GM21515 (cell line): Measurements from ENCODE around the gene MYMX.
A peak's percentile ranks its signal among the peaks of the same experiment; 100 is the strongest.

Experiments used
- ATAC-seq: cut with Tn5 transposase; IDR thresholded peaks from one replicate; pipeline ENCODE4 v1.9.1; 2021; ENCODE audit not compliant: unreplicated experiment

The MYMX gene

DNA sequence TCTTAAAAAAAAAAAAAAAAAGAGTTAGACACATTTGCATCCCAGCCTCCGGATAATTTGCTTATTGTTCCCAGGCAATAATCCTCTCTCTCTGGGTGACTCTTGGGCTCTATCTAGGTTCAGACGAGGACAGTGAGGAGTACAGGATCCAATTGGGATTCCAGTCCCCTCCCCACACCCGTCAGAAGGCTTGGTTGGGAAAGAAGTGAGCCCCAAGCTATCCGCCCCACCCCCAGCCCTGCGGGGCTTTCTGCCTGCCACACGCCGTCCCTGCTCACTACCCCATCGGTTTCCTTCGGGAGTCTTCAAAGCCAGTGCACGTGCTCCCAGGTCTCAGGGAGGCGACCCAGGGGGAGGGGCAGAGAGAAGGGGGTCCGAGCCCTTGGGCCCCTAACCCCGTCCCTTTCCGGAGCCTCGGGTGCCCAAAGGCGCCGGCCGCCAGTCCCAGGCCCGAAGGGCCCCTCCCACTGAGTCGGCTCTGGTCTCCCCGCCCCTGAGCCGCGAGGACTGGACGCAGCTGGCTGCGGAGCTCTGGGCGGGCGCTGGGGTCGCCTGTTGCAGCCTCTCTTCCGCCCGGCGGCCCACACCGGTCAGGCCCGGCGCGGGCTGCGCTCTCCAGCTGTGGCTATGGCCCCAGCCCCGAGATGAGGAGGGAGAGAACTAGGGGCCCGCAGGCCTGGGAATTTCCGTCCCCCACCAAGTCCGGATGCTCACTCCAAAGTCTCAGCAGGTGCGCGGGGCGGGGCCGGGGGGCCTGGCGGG, 2.5 kb downstream of the MYMX start:
- peak; percentile 49 for ATAC-seq

DNA sequence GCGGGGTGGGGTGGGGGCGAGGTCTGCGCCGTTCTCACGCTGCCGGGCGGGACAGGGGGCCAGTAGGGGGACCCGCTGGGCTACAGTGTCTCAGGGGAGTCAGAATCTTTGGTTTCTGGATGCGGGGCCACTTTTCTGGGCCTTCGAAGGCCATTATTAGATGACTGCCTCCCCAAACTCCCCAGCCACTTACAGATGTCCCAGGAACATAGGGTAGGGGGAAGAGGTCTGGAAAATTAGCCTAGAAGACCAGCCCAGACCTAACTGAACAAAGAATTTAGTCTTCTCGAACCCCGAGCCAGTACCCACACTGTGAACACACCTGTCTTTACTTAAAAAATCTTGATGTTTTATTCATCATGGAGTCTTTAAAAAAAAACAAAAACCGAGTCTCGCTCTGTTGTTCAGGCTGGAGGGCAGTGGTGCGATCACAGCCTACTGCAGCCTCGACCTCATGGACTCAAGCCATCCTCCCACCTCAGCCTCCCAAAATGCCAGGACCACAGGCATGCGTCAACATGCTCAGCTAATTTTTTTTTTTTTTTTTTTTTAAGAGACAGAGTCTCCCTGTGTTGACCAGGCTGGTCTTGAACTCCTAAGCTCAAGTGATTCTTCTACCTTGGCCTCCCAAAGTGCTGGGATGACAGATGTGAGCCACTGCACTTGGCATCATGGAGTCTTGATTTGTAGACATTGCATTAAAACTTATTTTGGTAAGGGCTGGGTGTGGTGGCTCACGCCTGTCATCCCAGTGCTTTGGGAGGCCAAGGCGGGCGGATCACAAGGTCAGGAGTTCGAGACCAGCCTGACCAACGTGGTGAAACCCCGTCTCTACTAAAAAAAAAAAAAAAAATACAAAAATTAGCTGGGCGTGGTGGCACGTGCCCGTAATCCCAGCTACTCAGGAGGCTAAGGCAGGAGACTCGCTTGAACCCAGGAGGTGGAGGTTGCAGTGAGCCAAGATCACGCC, 3.4 kb downstream of the MYMX start:
- no peak for ATAC-seq

GRCh38 chr6:44220913-44221290, 4.2 kb downstream of the MYMX start:
- ATAC-seq = no peak

DNA sequence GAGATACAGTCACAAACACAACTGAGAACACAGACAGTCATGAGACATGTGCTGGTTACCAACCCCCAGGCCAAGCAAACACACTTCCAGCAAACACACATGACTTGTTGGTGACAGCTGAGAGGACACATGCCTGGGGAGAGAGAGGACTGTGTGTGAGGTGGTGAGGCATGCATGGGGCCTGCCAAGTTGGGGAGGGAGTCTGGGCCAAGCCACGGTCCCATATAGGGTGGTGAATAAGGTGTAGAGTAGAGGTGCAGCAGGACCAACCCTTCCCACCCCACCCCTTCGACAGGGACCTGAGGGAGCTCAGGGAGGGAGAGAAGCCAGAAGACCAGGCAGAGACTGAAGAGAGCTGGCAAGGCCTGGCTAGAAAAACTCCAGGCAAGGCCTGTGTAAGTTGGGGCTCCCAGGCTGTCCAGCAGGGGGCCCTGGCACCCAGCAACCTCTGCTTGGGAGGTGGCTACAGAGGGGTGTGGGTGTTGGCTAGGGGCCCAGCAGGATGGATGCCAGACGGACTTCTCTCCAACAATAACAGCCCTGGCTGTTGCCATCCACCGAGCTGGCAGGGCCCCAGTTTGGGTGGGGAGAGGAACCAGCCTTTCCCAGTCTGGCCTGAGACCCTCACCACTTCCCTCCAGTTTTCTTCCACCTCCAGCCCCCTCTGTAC, 4.7 kb downstream of the MYMX start:
- ATAC-seq = peak; percentile 43

GRCh38 chr6:44221961-44222335, 5.2 kb downstream of the MYMX start:
- ATAC-seq = no peak

DNA sequence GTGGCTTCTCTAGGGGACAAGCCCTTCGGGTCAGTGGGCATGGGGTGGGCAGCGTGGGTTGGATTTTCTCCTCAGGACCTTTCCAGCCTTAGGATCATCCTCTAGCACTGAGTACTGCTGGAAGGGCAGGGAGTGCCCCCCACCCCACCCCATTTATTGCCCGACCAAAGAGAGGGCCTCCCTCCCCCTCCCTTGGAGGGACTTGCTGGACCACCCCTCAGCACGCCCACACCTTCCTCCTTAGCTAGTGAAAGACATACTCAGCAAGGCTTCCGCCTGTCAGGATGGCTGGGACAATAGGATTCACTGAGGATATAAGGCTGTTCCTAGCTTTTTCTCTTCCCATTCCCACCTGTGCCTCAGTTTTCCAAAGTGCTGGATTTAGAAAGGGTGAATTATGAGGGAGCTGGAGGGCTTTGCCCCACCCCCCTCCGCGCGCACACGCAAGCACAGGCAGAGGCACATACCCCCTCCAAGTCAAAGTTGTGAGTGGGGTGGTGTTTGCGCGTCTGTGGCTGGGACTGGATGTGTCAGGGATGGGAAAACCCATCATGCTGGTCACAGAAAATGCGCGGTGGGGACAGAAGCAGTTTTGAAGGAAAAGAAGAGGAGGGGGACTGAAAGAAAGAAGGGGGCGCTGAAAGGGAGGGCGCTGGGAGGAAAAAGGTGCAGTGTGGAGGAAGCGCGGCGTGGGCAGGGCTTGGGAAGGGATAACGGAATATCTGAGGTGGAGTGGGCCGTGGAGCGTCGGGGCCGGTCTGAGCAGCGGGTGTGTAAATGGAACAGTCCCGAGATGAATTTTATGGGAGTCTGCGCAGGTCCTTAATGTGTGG, 6.0 kb downstream of the MYMX start:
- no peak for ATAC-seq

- no peak for ATAC-seq
Measured at GRCh38 chr6:44223319-44224028, 6.7 kb downstream of the MYMX start, which contains the start of gene SLC29A1. TSS of gene SLC29A1 (plus strand) at chr6:44223595. CDS start at chr6:44227314, 3,719 bp downstream.

- ATAC-seq = no peak
Measured at GRCh38 chr6:44224029-44224964, 7.6 kb downstream of the MYMX start.

DNA sequence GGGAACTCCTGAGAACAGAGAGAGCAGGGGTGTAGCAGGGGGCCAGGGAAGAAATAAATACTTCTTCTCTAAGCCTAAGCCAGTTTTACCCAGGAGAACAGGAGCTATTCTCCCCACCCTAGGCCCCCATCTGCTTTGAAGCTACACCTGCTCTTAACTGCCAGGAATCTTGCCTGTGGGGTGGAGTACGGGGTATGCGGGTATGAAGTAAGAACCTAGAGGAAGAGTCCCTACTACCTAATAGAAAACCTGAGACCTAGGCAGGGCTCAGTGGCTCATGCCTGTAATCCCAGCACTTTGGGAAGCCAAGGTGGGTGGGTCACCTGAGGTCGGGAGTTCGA, 8.2 kb downstream of the MYMX start:
- no peak for ATAC-seq

DNA sequence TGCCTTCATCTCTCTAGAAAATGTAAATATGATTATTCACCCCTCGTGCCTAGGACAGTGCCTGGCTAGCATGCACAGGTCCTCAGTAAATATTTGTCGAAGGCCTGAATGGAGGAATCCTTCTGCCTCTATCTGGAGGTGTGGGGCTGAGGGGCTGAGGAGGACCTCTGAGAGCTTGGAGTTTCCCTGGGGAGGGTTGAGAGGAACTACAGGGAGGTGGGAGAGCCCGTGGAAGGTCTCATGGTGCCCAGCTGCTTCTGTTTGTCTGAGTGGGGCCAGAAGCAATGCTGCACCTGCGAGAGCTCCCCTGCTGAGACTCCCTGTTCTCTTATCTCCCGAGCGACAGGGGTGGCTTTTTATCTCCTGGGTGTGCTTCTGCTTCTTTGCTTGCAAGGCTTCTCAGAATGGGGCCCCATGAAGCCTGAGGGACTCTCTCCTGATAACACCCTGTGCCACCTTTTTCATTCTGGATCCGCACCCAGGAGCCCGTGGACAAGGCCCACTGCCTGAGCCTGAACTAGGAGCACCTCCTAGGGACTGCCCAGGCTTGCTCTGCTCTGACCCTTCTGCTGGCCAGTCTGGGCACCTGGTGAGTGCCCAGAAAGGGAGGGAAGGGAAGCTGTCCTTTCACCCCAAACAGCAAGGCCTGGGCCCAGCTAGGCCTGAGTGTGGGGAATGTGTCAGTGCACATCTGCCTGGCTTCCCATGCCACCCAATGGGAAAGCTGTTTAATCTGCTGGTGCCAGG, 9.0 kb downstream of the MYMX start:
- ATAC-seq = no peak

DNA sequence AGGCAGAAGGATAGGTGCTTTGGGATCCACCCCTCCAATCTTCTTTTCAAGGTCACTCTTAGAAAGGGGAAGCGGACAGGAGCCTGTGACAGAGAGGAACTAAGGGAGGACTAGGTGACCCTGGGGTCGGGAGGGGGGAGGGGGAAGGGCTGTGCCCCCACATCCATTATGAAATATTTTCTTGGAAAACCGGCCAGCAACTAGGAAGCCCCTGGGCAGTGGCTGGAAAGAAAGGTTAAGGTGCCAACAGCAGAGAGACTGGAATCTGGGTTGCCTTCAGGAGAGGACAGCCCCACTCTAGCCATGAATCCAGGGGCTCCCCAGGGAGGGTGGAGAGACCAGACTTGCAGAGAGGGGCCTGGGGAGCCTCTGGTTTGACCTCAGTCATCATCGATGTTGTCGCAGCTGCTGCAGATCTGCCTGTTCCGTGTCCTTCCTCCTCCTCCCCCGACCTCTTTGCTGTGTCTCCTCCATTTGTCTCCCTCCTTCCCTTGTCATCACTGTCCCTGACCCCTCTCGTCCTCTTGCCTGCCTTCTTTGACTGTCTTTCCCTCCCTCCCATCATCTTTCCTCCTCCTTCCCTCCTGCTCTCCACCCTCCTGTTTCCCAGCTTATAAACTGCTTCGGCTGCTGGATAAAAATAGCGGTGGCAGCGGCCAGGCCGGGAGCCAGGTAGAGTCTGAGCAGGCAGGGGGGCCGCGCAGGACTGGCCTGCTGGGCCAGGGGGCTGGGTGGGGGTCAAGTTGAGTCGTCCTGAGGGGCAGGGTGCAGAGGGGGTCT, 9.8 kb downstream of the MYMX start:
- no peak for ATAC-seq

- no peak for ATAC-seq
Measured at GRCh38 chr6:44227148-44227793, 10.5 kb downstream of the MYMX start.

GRCh38 chr6:44228031-44228430, 11.3 kb downstream of the MYMX start:
- no peak for ATAC-seq

DNA sequence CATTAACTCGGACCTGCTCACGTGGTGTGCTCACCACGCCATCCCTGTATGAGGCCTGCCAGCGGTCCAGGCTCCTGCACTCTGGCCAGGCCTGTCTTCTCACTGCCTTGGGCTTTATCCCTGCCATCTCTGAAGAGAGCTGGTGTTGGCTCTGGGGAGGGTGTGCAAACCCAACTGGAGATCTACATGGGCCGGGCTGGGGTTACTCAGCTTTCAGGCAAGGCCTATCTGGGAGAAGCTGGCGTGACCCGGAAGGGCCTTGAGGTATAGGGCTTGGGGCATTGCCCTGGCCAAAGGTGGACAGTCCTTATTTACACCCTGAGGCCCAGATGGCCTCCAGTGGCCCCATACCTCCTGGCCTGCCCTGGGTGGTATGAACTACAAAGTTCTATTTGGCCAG, 11.7 kb downstream of the MYMX start:
- no peak for ATAC-seq

- ATAC-seq = no peak
Measured at GRCh38 chr6:44228836-44229235, 12.1 kb downstream of the MYMX start.

DNA sequence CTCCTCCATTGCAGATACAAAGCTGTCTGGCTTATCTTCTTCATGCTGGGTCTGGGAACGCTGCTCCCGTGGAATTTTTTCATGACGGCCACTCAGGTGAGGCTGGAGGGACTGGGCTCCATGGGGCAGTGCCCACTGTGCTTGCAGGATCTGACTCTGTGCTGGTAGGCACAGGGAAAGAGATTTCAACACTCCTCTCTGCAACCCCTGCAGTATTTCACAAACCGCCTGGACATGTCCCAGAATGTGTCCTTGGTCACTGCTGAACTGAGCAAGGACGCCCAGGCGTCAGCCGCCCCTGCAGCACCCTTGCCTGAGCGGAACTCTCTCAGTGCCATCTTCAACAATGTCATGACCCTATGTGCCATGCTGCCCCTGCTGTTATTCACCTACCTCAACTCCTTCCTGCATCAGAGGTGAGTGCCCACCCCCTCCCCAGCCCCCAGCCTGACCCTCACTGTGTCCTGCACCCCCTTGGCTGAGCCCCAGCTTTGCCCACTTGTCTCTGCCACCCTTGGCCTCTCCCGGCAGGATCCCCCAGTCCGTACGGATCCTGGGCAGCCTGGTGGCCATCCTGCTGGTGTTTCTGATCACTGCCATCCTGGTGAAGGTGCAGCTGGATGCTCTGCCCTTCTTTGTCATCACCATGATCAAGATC, 12.8 kb downstream of the MYMX start:
- ATAC-seq = no peak
